Measurements from ENCODE around the gene EML2. TPM values are rescaled to one million over a fixed set of nuclear protein-coding genes. Genes with fewer than 3 reads are reported as not detected.
A peak's percentile ranks its signal among the peaks of the same experiment; 100 is the strongest.

Gene EML2
- total and polyA plus RNA-seq, 10 of the 15 experiments (the other 5 are each of a cell fraction or from before 2014, with no cell fraction given) = 1.6 to 64.0 (median 27.5) TPM

DNA sequence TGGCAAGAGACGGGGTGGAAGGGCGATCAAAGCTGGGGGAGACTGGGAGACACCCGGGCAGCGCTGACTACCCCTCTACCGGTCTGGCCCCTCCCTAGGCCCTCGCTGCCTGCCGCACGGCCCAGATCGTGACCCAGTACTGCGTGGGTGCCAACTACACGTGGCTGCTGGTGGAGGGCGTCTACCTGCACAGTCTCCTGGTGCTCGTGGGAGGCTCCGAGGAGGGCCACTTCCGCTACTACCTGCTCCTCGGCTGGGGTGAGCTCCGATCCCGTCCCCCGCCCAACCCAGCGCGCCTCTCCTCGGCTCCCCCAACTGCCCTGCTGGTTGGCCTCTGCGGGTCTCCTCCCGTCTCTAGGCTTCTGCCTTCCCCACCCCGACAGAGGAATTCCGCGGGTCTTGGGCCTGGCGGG lies 37.7 kb upstream of the EML2 start:
- in situ Hi-C loops (cut with MboI) = no loop called here
- peak; percentile 42 for TF ChIP-seq MYC (IDR thresholded peaks at IDR 0.05; ENCODE audit: insufficient read depth, insufficient read length, insufficient replicate concordance, low read length, severe bottlenecking)
- TF ChIP-seq, protein P1, sequence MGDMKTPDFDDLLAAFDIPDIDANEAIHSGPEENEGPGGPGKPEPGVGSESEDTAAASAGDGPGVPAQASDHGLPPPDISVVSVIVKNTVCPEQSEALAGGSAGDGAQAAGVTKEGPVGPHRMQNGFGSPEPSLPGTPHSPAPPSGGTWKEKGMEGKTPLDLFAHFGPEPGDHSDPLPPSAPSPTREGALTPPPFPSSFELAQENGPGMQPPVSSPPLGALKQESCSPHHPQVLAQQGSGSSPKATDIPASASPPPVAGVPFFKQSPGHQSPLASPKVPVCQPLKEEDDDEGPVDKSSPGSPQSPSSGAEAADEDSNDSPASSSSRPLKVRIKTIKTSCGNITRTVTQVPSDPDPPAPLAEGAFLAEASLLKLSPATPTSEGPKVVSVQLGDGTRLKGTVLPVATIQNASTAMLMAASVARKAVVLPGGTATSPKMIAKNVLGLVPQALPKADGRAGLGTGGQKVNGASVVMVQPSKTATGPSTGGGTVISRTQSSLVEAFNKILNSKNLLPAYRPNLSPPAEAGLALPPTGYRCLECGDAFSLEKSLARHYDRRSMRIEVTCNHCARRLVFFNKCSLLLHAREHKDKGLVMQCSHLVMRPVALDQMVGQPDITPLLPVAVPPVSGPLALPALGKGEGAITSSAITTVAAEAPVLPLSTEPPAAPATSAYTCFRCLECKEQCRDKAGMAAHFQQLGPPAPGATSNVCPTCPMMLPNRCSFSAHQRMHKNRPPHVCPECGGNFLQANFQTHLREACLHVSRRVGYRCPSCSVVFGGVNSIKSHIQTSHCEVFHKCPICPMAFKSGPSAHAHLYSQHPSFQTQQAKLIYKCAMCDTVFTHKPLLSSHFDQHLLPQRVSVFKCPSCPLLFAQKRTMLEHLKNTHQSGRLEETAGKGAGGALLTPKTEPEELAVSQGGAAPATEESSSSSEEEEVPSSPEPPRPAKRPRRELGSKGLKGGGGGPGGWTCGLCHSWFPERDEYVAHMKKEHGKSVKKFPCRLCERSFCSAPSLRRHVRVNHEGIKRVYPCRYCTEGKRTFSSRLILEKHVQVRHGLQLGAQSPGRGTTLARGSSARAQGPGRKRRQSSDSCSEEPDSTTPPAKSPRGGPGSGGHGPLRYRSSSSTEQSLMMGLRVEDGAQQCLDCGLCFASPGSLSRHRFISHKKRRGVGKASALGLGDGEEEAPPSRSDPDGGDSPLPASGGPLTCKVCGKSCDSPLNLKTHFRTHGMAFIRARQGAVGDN (IDR thresholded peaks at IDR 0.05) = 0 out of 2 replicates have a peak, but pooled peaks have one; percentile 29
- no peak for TF ChIP-seq SPI1 (IDR thresholded peaks at IDR 0.05; ENCODE audit: borderline replicate concordance, insufficient read depth, low read depth, low read length)
- TF ChIP-seq IKZF1 (conservative IDR thresholded peaks at IDR 0.05) = 0 out of 2 replicates have a peak, but pooled peaks have one; percentile 16
- TF ChIP-seq DPF2 (IDR thresholded peaks at IDR 0.05) = no peak
- TF ChIP-seq BACH1 (IDR thresholded peaks at IDR 0.05; ENCODE audit: borderline replicate concordance) = peak; percentile 46; the same call in 1 of the 2 replicates
- 0 out of 2 replicates have a peak, but pooled peaks have one; percentile 5 for TF ChIP-seq CREM (IDR thresholded peaks at IDR 0.05; ENCODE audit: low read depth)
- TF ChIP-seq POLR2A (IDR thresholded peaks at IDR 0.05; ENCODE audit: low read depth, low read length) = peak; percentile 65
- no peak for TF ChIP-seq IKZF2 (IDR thresholded peaks at IDR 0.05)
- TF ChIP-seq EGR1 (IDR thresholded peaks at IDR 0.05; ENCODE audit: borderline replicate concordance in 1 of 2, low read depth in 2 of 2, low read length in 2 of 2) = peak in 1 of 2 experiments; percentile 25; a peak in 1 of 3 replicates
- peak; percentile 62 to 79 for TF ChIP-seq BHLHE40 (IDR thresholded peaks at IDR 0.05; ENCODE audit: borderline replicate concordance in 1 of 2, low read depth in 2 of 2, low read length in 1 of 2)
- TF ChIP-seq MXI1 (IDR thresholded peaks at IDR 0.05; ENCODE audit: low read depth, low read length) = peak; percentile 55; the same call in 1 of the 2 replicates
- BruUV-seq (replicated peaks) = no TSS peak
- peak; percentile 51 for ATAC-seq
- Histone ChIP-seq H3K36me3 (ENCODE audit: control insufficient read depth in 2 of 2, insufficient read depth in 2 of 2, low read length in 1 of 2) (peaks cover 3 to 6% of the 10 kb centered on the region in 2 experiments; a peak in 3 of 4 replicates), H4K20me1 (ENCODE audit: control insufficient read depth, insufficient read depth) (no peaks in the 10 kb centered on the region; the same call in 1 of the 2 replicates), H3K4me2 (ENCODE audit: control insufficient read depth, insufficient read depth) (peak overlapping the region; percentile 96), H3K4me1 (ENCODE audit: control insufficient read depth, insufficient read depth, low read length) (peaks cover 16% of the 10 kb centered on the region), H3K27me3 (replicated peaks in 1 of 2; ENCODE audit: control insufficient read depth in 2 of 2, insufficient read depth in 2 of 2, low read length in 1 of 2) (no peaks in the 10 kb centered on the region), H3K9me3 (replicated peaks; ENCODE audit: control insufficient read depth, insufficient read depth, low read length) (no peaks in the 10 kb centered on the region), H3K4me3 (peak overlapping the region; percentile 63), H2AFZ (ENCODE audit: control insufficient read depth, low read depth, low read length) (peak overlapping the region; percentile 64), H3K79me2 (ENCODE audit: control insufficient read depth, insufficient read depth, low read length) (no peaks in the 10 kb centered on the region), H3K27ac (ENCODE audit: control insufficient read depth, insufficient read depth) (peak overlapping the region; percentile 1), H3K9ac (ENCODE audit: control insufficient read depth, insufficient read depth, low read length) (peak overlapping the region; percentile 55; the same call in 1 of the 2 replicates)
- DNase-seq (ENCODE audit: low read depth, low spot score) = no peak
- RAD21 ChIA-PET (ENCODE audit: unreplicated experiment) = interaction anchor here (0.8 to 2.1 kb wide), 4 partner anchors 8 to 109 kb away, joined by 3 to 9 read pairs (median 4); partner anchors contain the start of genes GIPR, QPCTL and SNRPD2
- POLR2A ChIA-PET = interaction anchor here (0.6 to 6.2 kb wide), 7 partner anchors 8 to 1065 kb away, joined by 3 to 54 read pairs (median 5); partner anchors contain the start of genes QPCTL, SIX5 and SNRPD2
- no peak for FAIRE-seq
- intact Hi-C loops (cut with micrococcal nuclease; ENCODE audit: unreplicated experiment) = no loop called here
- 20% methylated on average over 25 of the region's 28 CpGs for WGBS (ENCODE audit: insufficient coverage, insufficient replicate concordance, low lambda C conversion rate, missing lambda C conversion rate)
- SMC1A ChIA-PET (ENCODE audit: uncharacterized antibody, unreplicated experiment) = interaction anchor here (1.0 to 2.8 kb wide), 3 partner anchors 10 to 31 kb away, joined by 3 to 9 read pairs (median 5); partner anchors contain the start of gene QPCTL
- CTCF ChIA-PET = interaction anchor here (0.5 to 3.3 kb wide), 6 partner anchors 13 to 895 kb away, joined by 3 to 27 read pairs (median 3); partner anchors contain the start of genes QPCTL and SNRPD2

Data from GM12878 (cell line).